ENCODE data around the gene GMEB2.
"Not testable (repeated sequence)": the region's sequence is repeated elsewhere in the genome, so short reads cannot be mapped to it uniquely, and the experiment has no call there.

The GMEB2 gene

GRCh38 chr20:63657260-63657936 lies 30.5 kb upstream of the GMEB2 start:
- DNase-seq (ENCODE audit: low read depth), result no peak

GRCh38 chr20:63656451-63656850 lies 29.6 kb upstream of the GMEB2 start:
- DNase-seq (ENCODE audit: low read depth), result no peak

- DNase-seq (ENCODE audit: low read depth), result no peak
Measured at GRCh38 chr20:63655249-63655648, 28.3 kb upstream of the GMEB2 start.

- DNase-seq (ENCODE audit: low read depth), result no peak
Measured at GRCh38 chr20:63653974-63654668, 27.2 kb upstream of the GMEB2 start.

- DNase-seq (ENCODE audit: low read depth), result peak; percentile 84
Measured at GRCh38 chr20:63653041-63653973, 26.4 kb upstream of the GMEB2 start, which contains the start of gene STMN3. Gene STMN3, minus strand, starts transcription at chr20:63653424. Its CDS starts 79 bp downstream, at chr20:63653345.

GRCh38 chr20:63652192-63652980 lies 25.5 kb upstream of the GMEB2 start:
- DNase-seq (ENCODE audit: low read depth), result no peak

GRCh38 chr20:63651942-63652191 lies 25.0 kb upstream of the GMEB2 start:
- no peak for DNase-seq (ENCODE audit: low read depth)

GRCh38 chr20:63650486-63650885 lies 23.6 kb upstream of the GMEB2 start:
- not testable (repeated sequence) for DNase-seq (ENCODE audit: low read depth)

- no peak for DNase-seq (ENCODE audit: low read depth)
Measured at GRCh38 chr20:63648895-63649589, 22.1 kb upstream of the GMEB2 start.

- no peak for DNase-seq (ENCODE audit: low read depth)
Measured at GRCh38 chr20:63648190-63648589, 21.3 kb upstream of the GMEB2 start.

- no peak for DNase-seq (ENCODE audit: low read depth)
Measured at GRCh38 chr20:63645218-63645617, 18.3 kb upstream of the GMEB2 start.

- DNase-seq (ENCODE audit: low read depth), result no peak
Measured at GRCh38 chr20:63643946-63644345, 17.0 kb upstream of the GMEB2 start.

GRCh38 chr20:63643499-63643898 lies 16.6 kb upstream of the GMEB2 start:
- no peak for DNase-seq (ENCODE audit: low read depth)

- no peak for DNase-seq (ENCODE audit: low read depth)
Measured at GRCh38 chr20:63642527-63643247, 15.8 kb upstream of the GMEB2 start.

GRCh38 chr20:63641792-63642523 lies 15.1 kb upstream of the GMEB2 start:
- DNase-seq (ENCODE audit: low read depth), result peak; percentile 75

GRCh38 chr20:63641146-63641791 lies 14.4 kb upstream of the GMEB2 start:
- DNase-seq (ENCODE audit: low read depth), result no peak

- not testable (repeated sequence) for DNase-seq (ENCODE audit: low read depth)
Measured at GRCh38 chr20:63640686-63641085, 13.8 kb upstream of the GMEB2 start.

- no peak for DNase-seq (ENCODE audit: low read depth)
Measured at GRCh38 chr20:63640086-63640485, 13.2 kb upstream of the GMEB2 start.

All from fibroblast of gingiva (primary cell).